ENCODE data around the gene FAM98C. TPM values are rescaled to one million over a fixed set of nuclear protein-coding genes. Genes with fewer than 3 reads are reported as not detected.

FAM98C gene
- total and polyA plus RNA-seq, 4 donors, result 4.2 to 8.5 (median 6.2) TPM

GRCh38 chr19:38386300-38386970 is 16.5 kb upstream of the FAM98C start:
- peaks cover 7 to 23% (median 16%) of the 10 kb centered on the region in 4 donors for H3K4me1 ChIP-seq (ENCODE audit: control insufficient read depth in 4 of 4, insufficient read depth in 4 of 4, low read length in 3 of 4)
- H3K27me3 ChIP-seq (ENCODE audit: control insufficient read depth in 4 of 4, insufficient read depth in 4 of 4, low read length in 3 of 4), result no peaks in the 10 kb centered on the region
- H3K9me3 ChIP-seq (ENCODE audit: control insufficient read depth in 4 of 4, low read length in 3 of 4), result no peaks in the 10 kb centered on the region
- no peak overlapping the region for H3K9ac ChIP-seq (ENCODE audit: low read depth in 1 of 2, low read length in 2 of 2)
- peaks cover 0 to 25% (median 15%) of the 10 kb centered on the region in 4 donors for H3K36me3 ChIP-seq (ENCODE audit: control insufficient read depth in 4 of 4, insufficient read depth in 3 of 4, low read depth in 1 of 4, low read length in 3 of 4)
- no peak overlapping the region for H3K4me3 ChIP-seq (ENCODE audit: low read depth in 1 of 3, low read length in 3 of 3)
- DNase-seq (ENCODE audit: low spot score), result no peak
- WGBS, result 36% methylated on average over 61 of the region's 61 CpGs
- H3K27ac ChIP-seq (ENCODE audit: low read depth in 1 of 2, low read length in 2 of 2), result no peak overlapping the region
- no peak for TF ChIP-seq HNF4A (conservative IDR thresholded peaks at IDR 0.05)
- no peak for TF ChIP-seq NR2F2 (IDR thresholded peaks at IDR 0.05)
- TF ChIP-seq MAX (IDR thresholded peaks at IDR 0.05), result no peak
- TF ChIP-seq SP1 (IDR thresholded peaks at IDR 0.05), result no peak
- TF ChIP-seq ATF3 (IDR thresholded peaks at IDR 0.05), result no peak
- TF ChIP-seq REST (IDR thresholded peaks at IDR 0.05), result no peak
- no peak for TF ChIP-seq RAD21 (IDR thresholded peaks at IDR 0.05)
- no peak for TF ChIP-seq FOXA1 (IDR thresholded peaks at IDR 0.05)
- no peak for TF ChIP-seq ZBTB33 (IDR thresholded peaks at IDR 0.05)
- no peak for TF ChIP-seq TAF1 (conservative IDR thresholded peaks at IDR 0.05)

- H3K9me3 ChIP-seq (ENCODE audit: control insufficient read depth in 4 of 4, low read length in 3 of 4), result no peaks in the 10 kb centered on the region
- peaks cover 0 to 19% (median 9%) of the 10 kb centered on the region in 4 donors for H3K36me3 ChIP-seq (ENCODE audit: control insufficient read depth in 4 of 4, insufficient read depth in 3 of 4, low read depth in 1 of 4, low read length in 3 of 4)
- no peaks in the 10 kb centered on the region for H3K27me3 ChIP-seq (ENCODE audit: control insufficient read depth in 4 of 4, insufficient read depth in 4 of 4, low read length in 3 of 4)
- no peak for DNase-seq (ENCODE audit: low spot score)
- peak overlapping the region in 1 of 3 donors; percentile 40 for H3K4me3 ChIP-seq (ENCODE audit: low read depth in 1 of 3, low read length in 3 of 3)
- no peak overlapping the region for H3K9ac ChIP-seq (ENCODE audit: low read depth in 1 of 2, low read length in 2 of 2)
- WGBS, result 11% methylated on average over 36 of the region's 36 CpGs
- no peak overlapping the region for H3K27ac ChIP-seq (ENCODE audit: low read depth in 1 of 2, low read length in 2 of 2)
- peaks cover 7 to 23% (median 16%) of the 10 kb centered on the region in 4 donors for H3K4me1 ChIP-seq (ENCODE audit: control insufficient read depth in 4 of 4, insufficient read depth in 4 of 4, low read length in 3 of 4)
- TF ChIP-seq YY1 (IDR thresholded peaks at IDR 0.05) (no peak), TAF1 (conservative IDR thresholded peaks at IDR 0.05) (no peak), GABPA (IDR thresholded peaks at IDR 0.05 in 1 of 2, conservative IDR thresholded peaks at IDR 0.05 in 1 of 2) (no peak)
These were observed 15.8 kb upstream of the FAM98C start for GRCh38 chr19:38386971-38387549.
